HG02970 (cell line): ENCODE measurements around the gene TOMM20L.

Experiments used
- ATAC-seq: cut with Tn5 transposase; IDR thresholded peaks from one replicate; pipeline ENCODE4 v1.9.1; 2021; ENCODE audit warnings: mild to moderate bottlenecking, moderate library complexity, moderate number of reproducible peaks; ENCODE audit not compliant: unreplicated experiment, low FRiP score

Gene TOMM20L

GRCh38 chr14:58426670-58427280, 31.0 kb downstream of the TOMM20L start:
- no peak for ATAC-seq

- ATAC-seq = peak; percentile 93
Observed at GRCh38 chr14:58427281-58428117, 31.8 kb downstream of the TOMM20L start, which contains the start of the genes KIAA0586 and TIMM9. Gene KIAA0586 (plus strand): TSS chr14:58427719. CDS start chr14:58428265, 546 bp downstream. Gene TIMM9 (minus strand): TSS chr14:58427531. CDS start chr14:58411945, 15,586 bp downstream.

- no peak for ATAC-seq
Observed at GRCh38 chr14:58428118-58428683, 32.5 kb downstream of the TOMM20L start.

- ATAC-seq = no peak
Observed at GRCh38 chr14:58430156-58430555, 34.4 kb downstream of the TOMM20L start.

GRCh38 chr14:58439476-58439875, 43.7 kb downstream of the TOMM20L start:
- ATAC-seq = no peak

- no peak for ATAC-seq
Observed at GRCh38 chr14:58444627-58445026, 48.9 kb downstream of the TOMM20L start.

- no peak for ATAC-seq
Observed at GRCh38 chr14:58455593-58456265, 60.0 kb downstream of the TOMM20L start.
